K562 (cell line): Measurements from ENCODE around the gene PRIM1. TPM values are rescaled to one million over a fixed set of nuclear protein-coding genes. Genes with fewer than 3 reads are reported as not detected.

ENCODE experiments used
- ATAC-seq: fragments of 200-7000 bp; cut with Tn5 transposase; 3 replicates; pipeline ENCODE4 v1.9.1; 2020; ENCODE audit warnings: moderate library complexity
- BruUV-seq: library from RNA; stranded (reverse); fragments of 400-500 nt; replicated peaks from 2 replicates; lab custom pipeline; 2021; lab: Mats Ljungman, UMichigan
- CTCF ChIA-PET: fragments of 300-600 bp; formaldehyde crosslinking; extraction: SDS; loops from one replicate; lab custom pipeline; 2021; ENCODE audit warnings: low intra/inter-chr PET ratio; lab: Yijun Ruan, JAX
- POLR2A ChIA-PET: fragments of 300-600, 350-650 bp; sonication (Branson Sonifier 250); formaldehyde crosslinking; extraction: SDS; loops from one replicate; lab custom pipeline; 2021; ENCODE audit warnings: antibody characterized with exemption, inconsistent platforms; lab: Yijun Ruan, JAX
- DNase-seq, 4 experiments: peaks; one replicate each; pipeline versions ENCODE4 v3.0.0 to v3.0.0-alpha.2; 2011 to 2018; ENCODE audit warnings: low spot score in 3 of 4, mixed read lengths in 3 of 4; ENCODE audit errors: extremely low read depth in 1 of 4
- FAIRE-seq: peaks from 2 replicates; lab custom pipeline; 2011; peaks lifted over from hg19 to GRCh38; lab: Jason Lieb, UNC
- H2AFZ ChIP-seq: 2 replicates; pipeline ENCODE4 v1.6.0; 2011; ENCODE audit warnings: low read depth, low read length, control low read depth, inconsistent platforms
- H3K27ac ChIP-seq: fragments of 200-600 bp; 3 replicates; pipeline ENCODE4 v1.8.0; 2011; ENCODE audit warnings: low read depth, mild to moderate bottlenecking, control low read depth, inconsistent platforms, low read length, moderate library complexity, mixed read lengths; ENCODE audit errors: extremely low read depth
- H3K27me3 ChIP-seq, 2 experiments: fragments of 300-600 bp in 1 of 2; 2 replicates in 1 of 2; 3 replicates in 1 of 2; pipeline versions ENCODE4 v1.6.0 to v1.8.0; 2011; ENCODE audit warnings: inconsistent platforms in 2 of 2, low read length in 2 of 2, mild to moderate bottlenecking in 1 of 2, mixed read lengths in 1 of 2, moderate library complexity in 1 of 2; ENCODE audit not compliant: control insufficient read depth in 2 of 2, insufficient read depth in 2 of 2
- H3K36me3 ChIP-seq: fragments of 300-600 bp; 3 replicates; pipeline ENCODE4 v1.8.0; 2011; ENCODE audit warnings: mild to moderate bottlenecking, low read length, inconsistent platforms; ENCODE audit not compliant: control insufficient read depth, insufficient read depth
- H3K4me1 ChIP-seq, 2 experiments: fragments of 200-600 bp in 1 of 2; replicated peaks in 1 of 2; 2 replicates in 1 of 2; 3 replicates in 1 of 2; pipeline versions ENCODE4 v1.5.1 to v1.8.0; 2011; ENCODE audit warnings: inconsistent platforms in 2 of 2, low read length in 2 of 2, mild to moderate bottlenecking in 1 of 2, mixed read lengths in 1 of 2, moderate library complexity in 1 of 2; ENCODE audit not compliant: control insufficient read depth in 2 of 2, insufficient read depth in 2 of 2
- H3K4me2 ChIP-seq: 2 replicates; pipeline ENCODE4 v1.6.1; 2011; ENCODE audit warnings: low read length, control low read depth, inconsistent platforms, mixed read lengths; ENCODE audit not compliant: insufficient read depth
- H3K4me3 ChIP-seq: fragments of 200-600 bp; sonication (generic), shearing (Covaris generic); 2 replicates; pipeline ENCODE4 v1.5.1; 2016; ENCODE audit warnings: control low read depth, inconsistent platforms
- H3K79me2 ChIP-seq: fragments of 200-600 bp; 3 replicates; pipeline ENCODE4 v1.8.0; 2011; ENCODE audit warnings: low read length, inconsistent platforms; ENCODE audit not compliant: control insufficient read depth, insufficient read depth
- H3K9ac ChIP-seq, 2 experiments: 2 replicates each; pipeline versions ENCODE4 v1.6.0 to v1.6.1; 2011; ENCODE audit warnings: low read depth in 2 of 2, low read length in 2 of 2, control low read depth in 1 of 2, inconsistent platforms in 1 of 2, mild to moderate bottlenecking in 1 of 2, mixed read lengths in 1 of 2; ENCODE audit not compliant: insufficient read depth in 1 of 2
- H3K9me1 ChIP-seq: one replicate; pipeline ENCODE4 v1.6.0; 2011; ENCODE audit warnings: inconsistent platforms, mild to moderate bottlenecking, low read length, moderate library complexity; ENCODE audit not compliant: control insufficient read depth, insufficient read depth
- H3K9me3 ChIP-seq: replicated peaks from 2 replicates; pipeline ENCODE4 v1.5.1; 2011; ENCODE audit warnings: low read depth, low read length, inconsistent platforms; ENCODE audit not compliant: control insufficient read depth, insufficient read depth
- H4K20me1 ChIP-seq: replicated peaks from 2 replicates; pipeline ENCODE4 v1.6.1; 2011; ENCODE audit warnings: low read length, inconsistent platforms, mixed read lengths; ENCODE audit not compliant: control insufficient read depth, insufficient read depth
- SPI1 ChIP-seq: IDR thresholded peaks from 2 replicates; pipeline ENCODE4 v1.6.1; 2011; ENCODE audit warnings: low read depth, low read length, control low read depth, borderline replicate concordance
- WGBS: fragments of 100-300 bp; shearing (Covaris generic); methylation state at CpG from one replicate; pipeline ENCODE4 v1.1.6; 2016; ENCODE audit warnings: low coverage, mixed read lengths; ENCODE audit not compliant: insufficient coverage; ENCODE audit errors: missing lambda C conversion rate; 5-methylcytosine and 5-hydroxymethylcytosine counted together
- in situ Hi-C: fragments of 300-500 bp; cut with MboI; formaldehyde crosslinking; loops from 4 replicates; pipeline ENCODE4 v1.15.0; 2018; ENCODE audit warnings: inconsistent platforms, mixed read lengths
- intact Hi-C: fragments of 100-400 bp; cut with micrococcal nuclease; formaldehyde crosslinking; loops from 2 replicates; pipeline ENCODE4 v1.14.2; 2022
- polyA plus RNA-seq, 8 experiments: library from polyadenylated mRNA; depleted of rRNA in 4 of 8; stranded (reverse) in 5 of 8; unstranded in 3 of 8; fragments of >200 nt; fragmentation: Nextera tagmentation in 2 of 8; fragmentation: Illumina TruSeq in 1 of 8; extraction: Ambion mirVana in 2 of 8; extraction: Trizol in 1 of 8; gene quantifications; 2 replicates each; pipeline versions ENCODE4 v1.2.1 to v1.2.3, GENCODE V29; 2011 to 2014; ENCODE audit warnings: inconsistent platforms in 1 of 8, missing spikeins in 1 of 8
- total RNA-seq, 7 experiments: library from RNA; depleted of rRNA in 6 of 7; stranded (reverse); fragments of >200 nt in 6 of 7; fragmentation: Illumina TruSeq in 2 of 7; extraction: Trizol in 2 of 7; gene quantifications; 2 replicates each; pipeline versions ENCODE4 v1.2.1 to v1.2.3, GENCODE V29; 2011 to 2021; ENCODE audit warnings: low replicate concordance in 1 of 7
- TF ChIP-seq, protein P1 (sequence below): fragments of 250-450 bp; sonication (Bioruptor Pico); IDR thresholded peaks from 2 replicates; pipeline ENCODE4 v1.5.0; 2021; ENCODE audit warnings: mild to moderate bottlenecking, borderline replicate concordance

The PRIM1 gene
- total and polyA plus RNA-seq, 9 of the 15 experiments (the other 6 are each of a cell fraction or from before 2014, with no cell fraction given), result 67.2 to 179 (median 140) TPM

DNA sequence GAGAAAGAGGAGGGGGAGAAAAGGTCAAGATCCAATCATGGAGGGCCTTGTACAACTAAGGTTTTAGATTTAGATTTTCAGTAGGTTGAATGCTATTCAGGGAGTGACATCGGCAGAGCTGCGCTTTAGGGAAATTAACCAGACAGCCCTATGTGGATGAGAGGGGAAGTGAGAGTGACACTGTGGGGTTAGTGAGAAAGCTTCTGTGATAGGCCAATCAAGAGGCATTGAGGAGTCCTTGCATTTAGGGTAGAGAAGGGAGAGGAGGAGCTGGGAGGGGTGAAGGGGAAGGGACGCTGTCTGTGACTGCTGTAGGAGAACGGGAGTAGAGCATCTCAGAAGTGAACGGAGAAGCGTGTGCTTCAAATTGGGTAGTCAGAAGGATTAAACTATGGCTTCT is 14.4 kb upstream of the PRIM1 start:
- Histone ChIP-seq H3K4me1 (no peaks in the 10 kb centered on the region; a peak in 1 of 5 replicates), H4K20me1 (no peaks in the 10 kb centered on the region), H3K36me3 (no peaks in the 10 kb centered on the region), H3K79me2 (no peaks in the 10 kb centered on the region), H3K4me2 (no peak overlapping the region), H2AFZ (no peak overlapping the region), H3K9ac (no peak overlapping the region), H3K9me3 (no peaks in the 10 kb centered on the region), H3K9me1 (no peaks in the 10 kb centered on the region), H3K27me3 (no peaks in the 10 kb centered on the region), H3K4me3 (no peak overlapping the region), H3K27ac (no peak overlapping the region)
- POLR2A ChIA-PET, result interaction anchor here (0.6 to 1.9 kb wide), 3 partner anchors 41 to 239 kb away, joined by 3 to 5 read pairs (median 3); partner anchors contain the start of gene NACA
- in situ Hi-C loops (no loop called here), intact Hi-C loops (no loop called here)
- TF ChIP-seq SPI1, result 0 out of 2 replicates have a peak, but pooled peaks have one; percentile 12
- TF ChIP-seq, protein P1, sequence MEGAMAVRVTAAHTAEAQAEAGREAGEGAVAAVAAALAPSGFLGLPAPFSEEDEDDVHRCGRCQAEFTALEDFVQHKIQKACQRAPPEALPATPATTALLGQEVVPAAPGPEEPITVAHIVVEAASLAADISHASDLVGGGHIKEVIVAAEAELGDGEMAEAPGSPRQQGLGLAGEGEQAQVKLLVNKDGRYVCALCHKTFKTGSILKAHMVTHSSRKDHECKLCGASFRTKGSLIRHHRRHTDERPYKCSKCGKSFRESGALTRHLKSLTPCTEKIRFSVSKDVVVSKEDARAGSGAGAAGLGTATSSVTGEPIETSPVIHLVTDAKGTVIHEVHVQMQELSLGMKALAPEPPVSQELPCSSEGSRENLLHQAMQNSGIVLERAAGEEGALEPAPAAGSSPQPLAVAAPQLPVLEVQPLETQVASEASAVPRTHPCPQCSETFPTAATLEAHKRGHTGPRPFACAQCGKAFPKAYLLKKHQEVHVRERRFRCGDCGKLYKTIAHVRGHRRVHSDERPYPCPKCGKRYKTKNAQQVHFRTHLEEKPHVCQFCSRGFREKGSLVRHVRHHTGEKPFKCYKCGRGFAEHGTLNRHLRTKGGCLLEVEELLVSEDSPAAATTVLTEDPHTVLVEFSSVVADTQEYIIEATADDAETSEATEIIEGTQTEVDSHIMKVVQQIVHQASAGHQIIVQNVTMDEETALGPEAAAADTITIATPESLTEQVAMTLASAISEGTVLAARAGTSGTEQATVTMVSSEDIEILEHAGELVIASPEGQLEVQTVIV (CRISPR knock-in tag), result no peak
- DNase-seq, result no peak
- no TSS peak for BruUV-seq
- WGBS, result 64% methylated on average over 5 of the region's 6 CpGs
- no peak for FAIRE-seq
- CTCF ChIA-PET, result no interaction called here
- ATAC-seq, result no peak
